ENCODE measurements around the gene TMEM120B. TPM values are rescaled to one million over a fixed set of nuclear protein-coding genes. Genes with fewer than 3 reads are reported as not detected.

The TMEM120B gene
- total RNA-seq: 6.3 and 11.8 TPM in 2 replicates

DNA sequence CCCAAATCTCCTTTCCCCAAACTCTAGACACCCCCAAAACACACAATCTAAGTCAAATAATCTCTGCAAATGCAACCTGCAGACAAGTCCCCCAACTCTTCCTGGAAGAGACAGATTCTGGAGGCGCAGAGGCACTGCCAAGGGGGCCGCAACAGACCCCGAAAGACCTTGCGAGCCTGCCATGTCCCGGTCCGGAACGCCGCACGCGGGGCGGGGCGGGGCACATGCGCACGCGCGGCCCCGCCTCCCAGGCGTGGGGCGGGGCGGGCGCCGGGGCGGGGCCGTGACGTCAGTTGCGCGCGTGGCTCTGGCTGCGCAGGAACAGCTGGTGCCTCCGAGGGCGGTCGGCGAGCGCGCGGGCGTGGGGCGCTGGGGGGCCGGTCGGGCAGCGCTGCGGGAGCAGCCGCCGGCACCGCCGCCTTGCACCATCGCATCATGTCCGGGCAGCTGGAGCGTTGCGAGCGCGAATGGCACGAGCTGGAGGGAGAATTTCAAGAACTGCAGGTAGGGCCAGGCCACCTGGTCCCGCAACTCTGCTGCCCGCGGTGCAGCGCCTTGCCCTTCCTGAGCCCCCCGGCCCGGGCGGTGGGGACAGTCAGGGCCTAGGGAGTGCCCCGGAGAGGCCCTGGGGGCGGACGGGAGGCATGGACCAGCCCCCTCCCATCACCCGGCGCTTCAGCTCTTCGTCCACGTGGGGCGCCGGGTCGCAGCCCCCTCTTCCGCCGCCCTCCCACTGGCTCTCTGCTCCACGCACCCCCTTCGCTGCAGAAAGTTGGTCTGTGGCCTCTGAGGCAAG, at the start of gene TMEM120B:
TMEM120B (plus strand) TSS at position 292 of the 796 bp plus-strand sequence; CDS start at position 436, 144 bp downstream.

DNA sequence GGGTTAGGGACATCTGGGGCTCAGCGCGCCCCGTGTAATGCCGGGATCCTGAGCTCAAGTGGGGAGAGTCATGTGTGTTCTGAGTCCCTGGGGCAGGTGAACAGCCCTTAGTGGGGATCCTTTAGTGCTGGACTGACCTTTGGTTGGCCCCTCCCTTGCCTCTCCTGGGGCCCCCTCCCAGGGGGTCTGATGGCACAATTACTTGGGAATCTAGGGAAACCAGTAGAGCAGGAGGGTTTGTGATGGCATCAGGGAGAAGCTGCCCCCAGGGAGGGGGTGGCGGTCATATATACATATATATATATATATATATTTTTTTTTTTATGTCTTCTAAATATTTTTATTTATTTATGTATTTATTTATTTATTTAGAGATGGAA, 43.0 kb upstream of the TMEM120B start, which contains the start of gene MORN3:
MORN3 (minus strand) TSS at position 134 of the 380 bp plus-strand sequence. CDS start 171 bp downstream, outside the sequence.

DNA sequence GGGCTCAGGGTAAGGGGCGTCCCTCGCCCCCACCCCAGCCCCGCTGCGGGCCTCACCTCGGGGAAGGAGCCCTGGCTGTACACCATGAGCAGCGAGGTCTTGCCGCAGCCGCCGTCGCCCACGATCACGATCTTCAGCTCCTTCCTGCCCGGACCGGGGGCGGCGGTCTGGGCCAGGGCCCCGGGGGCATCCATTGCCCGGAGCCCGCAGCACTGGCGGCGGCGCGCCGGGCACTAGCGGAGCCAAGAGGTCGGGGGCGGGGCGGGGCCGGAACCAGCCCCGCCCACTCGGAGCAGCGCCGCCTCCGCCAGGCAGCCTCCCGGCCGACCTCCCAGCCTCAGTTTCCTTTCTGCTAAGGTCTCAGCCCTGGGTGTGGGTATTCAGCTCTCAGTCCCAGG, 80.9 kb downstream of the TMEM120B start, which contains the start of gene RHOF:
RHOF (minus strand) TSS at position 249 of the 398 bp plus-strand sequence; CDS start at position 194, 55 bp downstream.

DNA sequence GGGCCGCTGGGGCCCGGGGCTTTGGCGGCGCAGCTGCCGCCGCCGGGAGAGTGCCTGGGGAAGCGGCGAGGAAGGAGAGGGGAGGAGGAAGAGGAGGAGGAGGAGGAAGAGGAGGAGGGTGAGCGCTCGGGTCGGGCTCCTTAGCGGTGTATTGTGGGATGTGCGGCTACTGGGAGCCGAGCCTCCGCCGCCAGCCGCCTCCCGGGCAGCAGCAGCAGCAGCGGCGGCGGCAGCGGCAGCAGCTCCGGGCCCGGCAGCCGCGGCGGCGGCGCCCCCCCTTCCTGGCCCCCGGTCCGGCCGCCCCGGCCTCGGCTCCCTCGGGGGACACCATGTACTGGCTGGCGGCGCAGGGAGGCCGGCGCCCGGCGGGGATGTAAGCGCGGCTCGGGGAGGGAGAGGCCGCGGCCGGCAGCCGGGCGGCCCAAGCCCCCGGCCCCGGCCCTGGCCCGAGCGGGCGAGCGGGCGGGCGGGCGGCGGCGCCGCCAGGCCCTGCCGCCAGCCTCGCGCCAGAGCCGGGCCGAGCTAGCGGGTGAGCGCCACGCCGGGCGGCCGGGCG, 91.4 kb downstream of the TMEM120B start, which contains the start of gene SETD1B:
SETD1B (plus strand) TSS at position 149 of the 556 bp plus-strand sequence. CDS start 729 bp downstream, outside the sequence.

Other genes with a start within 250 kb of the TMEM120B start
- 41.3 and 44.3 TPM in 2 replicates for gene KDM2B, start 131.7 kb upstream of the TMEM120B start, total RNA-seq
- 13.4 and 22.5 TPM in 2 replicates for gene ORAI1, start 86.2 kb upstream of the TMEM120B start, total RNA-seq
- gene MORN3, start 43.1 kb upstream of the TMEM120B start, total RNA-seq: 0.29 and 0.80 TPM in 2 replicates
- gene RHOF, start 80.9 kb downstream of the TMEM120B start, total RNA-seq: 17.0 and 18.2 TPM in 2 replicates
- gene SETD1B, start 91.3 kb downstream of the TMEM120B start, total RNA-seq: 5.7 and 8.0 TPM in 2 replicates
- gene HPD, start 146.1 kb downstream of the TMEM120B start, total RNA-seq: not detected in 2 replicates
- gene PSMD9, start 176.0 kb downstream of the TMEM120B start, total RNA-seq: 41.2 and 59.0 TPM in 2 replicates
- gene CFAP251, start 205.8 kb downstream of the TMEM120B start, total RNA-seq: 3.6 and 4.3 TPM in 2 replicates